SH-SY5Y (cell line): ENCODE data around the gene ZNF716.

ENCODE experiments used
- GATA2 ChIP-seq: IDR thresholded peaks from 2 replicates; pipeline ENCODE4 v1.6.1; 2011; ENCODE audit warnings: mild to moderate bottlenecking, low read depth, low read length
- GATA3 ChIP-seq: IDR thresholded peaks from 2 replicates; pipeline ENCODE4 v1.6.1; 2011; ENCODE audit warnings: low read depth, mild to moderate bottlenecking, low read length, moderate library complexity

GRCh38 chr7:57414852-57415251 is 35.1 kb upstream of the ZNF716 start:
- TF ChIP-seq GATA2 (no peak), GATA3 (no peak)
